GM23338 (cell line): ENCODE measurements around the gene ZSCAN21. TPM values are rescaled to one million over a fixed set of nuclear protein-coding genes. Genes with fewer than 3 reads are reported as not detected.

Source experiments
- CTCF ChIP-seq, 2 experiments: fragments of 200-600 bp in 1 of 2; sonication (generic) in 1 of 2; conservative IDR thresholded peaks; 2 replicates each; pipeline versions ENCODE4 v1.5.1 to v1.6.1; 2016 to 2017; ENCODE audit warnings: antibody characterized with exemption in 2 of 2, low read depth in 2 of 2, mild to moderate bottlenecking in 2 of 2, moderate library complexity in 1 of 2
- ETS1 ChIP-seq: IDR thresholded peaks from 2 replicates; pipeline ENCODE4 v1.6.1; 2016; ENCODE audit warnings: antibody characterized with exemption
- EZH2phosphoT487 ChIP-seq: fragments of 200-600 bp; sonication (generic); IDR thresholded peaks from one replicate; pipeline ENCODE4 v1.8.1; 2018; ENCODE audit warnings: antibody characterized with exemption; ENCODE audit not compliant: unreplicated experiment
- NANOG ChIP-seq: IDR thresholded peaks from 2 replicates; pipeline ENCODE4 v1.6.1; 2016; ENCODE audit warnings: antibody characterized with exemption, borderline replicate concordance
- POLR2AphosphoS5 ChIP-seq: IDR thresholded peaks from 2 replicates; pipeline ENCODE4 v1.6.1; 2016; ENCODE audit warnings: antibody characterized with exemption, low read depth
- ZNF331 ChIP-seq: fragments of 250-450 bp; sonication (Bioruptor Pico); IDR thresholded peaks from 2 replicates; pipeline ENCODE4 v1.5.0; 2020; ENCODE audit warnings: low read depth, mild to moderate bottlenecking, moderate library complexity
- ZNF462 ChIP-seq: fragments of 250-450 bp; sonication (Bioruptor Pico); IDR thresholded peaks from 2 replicates; pipeline ENCODE4 v1.5.0; 2020; ENCODE audit warnings: mild to moderate bottlenecking, moderate library complexity
- polyA plus RNA-seq: library from polyadenylated mRNA; unstranded; fragments of >200 nt; fragmentation: Nextera tagmentation; extraction: Ambion mirVana; gene quantifications from 2 replicates; pipeline ENCODE4 v1.2.1, GENCODE V29; 2016
- total RNA-seq: library from RNA; depleted of rRNA; stranded (reverse); fragments of >200 nt; shearing (Covaris generic); gene quantifications from 2 replicates; pipeline ENCODE4 v1.2.3, GENCODE V29; 2014

ZSCAN21 gene
- total and polyA plus RNA-seq, 2 experiments from 2014 or later, result 15.7 to 21.8 TPM

GRCh38 chr7:100071018-100071723 lies 21.6 kb downstream of the ZSCAN21 start (continued):
- TF ChIP-seq ZNF462 (no peak), CTCF (conservative IDR thresholded peaks at IDR 0.05; ENCODE audit: low read depth in 2 of 2) (no peak), EZH2phosphoT487 (no peak), POLR2AphosphoS5 (no peak), ZNF331 (CRISPR knock-in tag) (no peak), NANOG (no peak), ETS1 (no peak)
